Vagina (tissue), 2 donors: ENCODE results near the gene TAT.

Experiments used
- POLR2A ChIP-seq, 2 donors: fragments of 450-650 bp; IDR thresholded peaks; one replicate each; pipeline ENCODE4 v1.6.1; 2017; ENCODE audit warnings: antibody characterized with exemption in 2 of 2, mild to moderate bottlenecking in 2 of 2, moderate library complexity in 2 of 2
- TF ChIP-seq, protein P1 (sequence below), 3 experiments: fragments of 450-650 bp in 2 of 3; fragments of 200-600 bp in 1 of 3; sonication (generic) in 1 of 3; IDR thresholded peaks; one replicate each; pipeline ENCODE4 v1.5.1; 2017 to 2019; ENCODE audit warnings: antibody characterized with exemption in 3 of 3, mild to moderate bottlenecking in 2 of 3, moderate library complexity in 2 of 3

DNA sequence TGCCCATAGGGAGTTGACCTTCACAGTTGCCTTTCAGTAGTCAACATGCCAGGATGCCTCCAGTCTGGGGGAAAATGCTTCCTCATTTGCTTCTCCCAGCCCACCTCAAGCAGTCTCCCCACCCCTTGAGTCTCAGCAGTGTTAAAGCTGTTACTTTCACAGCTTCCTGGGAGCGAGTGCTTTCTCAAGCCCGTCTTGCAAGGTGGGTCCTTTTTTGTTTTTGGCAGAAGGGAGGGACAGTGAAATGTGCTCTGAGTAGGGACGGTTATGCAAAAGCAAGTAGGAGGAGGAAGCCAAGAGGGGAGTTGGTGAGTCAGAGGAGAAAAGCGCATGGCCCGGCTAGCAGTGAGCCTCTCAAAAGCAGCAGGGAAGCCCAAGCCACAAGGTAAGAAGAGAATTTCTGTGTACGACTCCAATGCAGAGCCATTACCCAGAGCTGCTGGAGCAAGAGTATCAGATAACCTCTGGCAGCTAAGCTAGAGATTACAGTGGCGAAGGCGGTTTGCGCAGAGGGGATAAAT, 50.7 kb downstream of the TAT start, which contains the start of gene CHST4:
- no peak for TF ChIP-seq POLR2A (IDR thresholded peaks at IDR 0.05)
- TF ChIP-seq, protein P1, sequence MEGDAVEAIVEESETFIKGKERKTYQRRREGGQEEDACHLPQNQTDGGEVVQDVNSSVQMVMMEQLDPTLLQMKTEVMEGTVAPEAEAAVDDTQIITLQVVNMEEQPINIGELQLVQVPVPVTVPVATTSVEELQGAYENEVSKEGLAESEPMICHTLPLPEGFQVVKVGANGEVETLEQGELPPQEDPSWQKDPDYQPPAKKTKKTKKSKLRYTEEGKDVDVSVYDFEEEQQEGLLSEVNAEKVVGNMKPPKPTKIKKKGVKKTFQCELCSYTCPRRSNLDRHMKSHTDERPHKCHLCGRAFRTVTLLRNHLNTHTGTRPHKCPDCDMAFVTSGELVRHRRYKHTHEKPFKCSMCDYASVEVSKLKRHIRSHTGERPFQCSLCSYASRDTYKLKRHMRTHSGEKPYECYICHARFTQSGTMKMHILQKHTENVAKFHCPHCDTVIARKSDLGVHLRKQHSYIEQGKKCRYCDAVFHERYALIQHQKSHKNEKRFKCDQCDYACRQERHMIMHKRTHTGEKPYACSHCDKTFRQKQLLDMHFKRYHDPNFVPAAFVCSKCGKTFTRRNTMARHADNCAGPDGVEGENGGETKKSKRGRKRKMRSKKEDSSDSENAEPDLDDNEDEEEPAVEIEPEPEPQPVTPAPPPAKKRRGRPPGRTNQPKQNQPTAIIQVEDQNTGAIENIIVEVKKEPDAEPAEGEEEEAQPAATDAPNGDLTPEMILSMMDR (IDR thresholded peaks at IDR 0.05), result no peak
